Activated CD4-positive, alpha-beta T cell treated with anti-CD3 and anti-CD28 coated beads, Interleukin-2, Interleukin-6, amounts not matched to agents 100 ng/mL and 50 ng/mL, durations not matched to agents 16 hours and 8 hours (primary cell): ENCODE measurements around the gene URM1.

ENCODE experiments used
- DNase-seq: peaks from one replicate; pipeline ENCODE4 v3.0.0-alpha.2; 2020

Gene URM1

DNA sequence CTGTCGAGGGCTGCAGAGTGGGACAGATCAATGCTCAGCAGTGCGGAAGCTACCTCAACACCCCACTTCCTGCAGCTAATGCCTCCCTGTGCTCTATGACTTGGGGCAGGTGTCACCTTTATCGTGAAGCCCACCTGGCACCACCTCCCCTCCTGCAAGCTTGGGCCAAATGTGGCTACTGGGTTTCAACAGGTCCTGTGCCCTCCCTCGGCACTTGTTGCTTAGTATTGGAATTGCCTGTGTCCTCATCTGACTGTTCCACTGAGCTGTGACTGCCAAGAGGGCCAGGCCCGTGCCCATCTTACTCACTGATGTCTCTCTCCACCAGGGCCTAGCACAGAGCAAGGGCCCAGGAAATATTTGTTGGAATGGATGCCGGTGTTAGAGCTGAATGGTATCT lies 21.4 kb upstream of the URM1 start:
- DNase-seq, result no peak

DNA sequence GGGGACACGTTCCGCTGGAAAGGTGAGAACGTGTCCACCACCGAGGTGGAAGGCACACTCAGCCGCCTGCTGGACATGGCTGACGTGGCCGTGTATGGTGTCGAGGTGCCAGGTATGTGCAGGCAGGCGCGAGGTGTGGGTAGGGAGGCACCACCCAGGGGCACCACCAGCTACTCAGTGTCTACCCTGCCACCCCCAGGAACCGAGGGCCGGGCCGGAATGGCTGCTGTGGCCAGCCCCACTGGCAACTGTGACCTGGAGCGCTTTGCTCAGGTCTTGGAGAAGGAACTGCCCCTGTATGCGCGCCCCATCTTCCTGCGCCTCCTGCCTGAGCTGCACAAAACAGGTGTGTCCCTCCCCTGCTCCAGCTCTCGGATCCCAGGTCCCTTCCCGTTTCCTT lies 15.7 kb upstream of the URM1 start:
- DNase-seq, result no peak

- DNase-seq, result no peak
Measured at GRCh38 chr9:128358090-128358489, 13.1 kb upstream of the URM1 start.

GRCh38 chr9:128358861-128359260 lies 12.3 kb upstream of the URM1 start:
- DNase-seq, result no peak

DNA sequence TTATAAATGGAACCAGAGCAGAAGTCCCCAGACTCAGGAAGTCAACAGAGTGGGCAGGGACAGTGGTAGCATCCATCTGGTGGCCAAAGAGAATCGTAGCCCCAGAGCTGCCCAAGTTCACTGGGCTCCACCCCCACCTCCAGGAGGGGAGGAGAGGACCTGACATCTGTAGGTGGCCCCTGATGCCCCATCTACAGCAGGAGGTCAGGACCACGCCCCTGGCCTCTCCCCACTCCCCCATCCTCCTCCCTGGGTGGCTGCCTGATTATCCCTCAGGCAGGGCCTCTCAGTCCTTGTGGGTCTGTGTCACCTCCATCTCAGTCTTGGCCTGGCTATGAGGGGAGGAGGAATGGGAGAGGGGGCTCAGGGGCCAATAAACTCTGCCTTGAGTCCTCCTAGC lies 10.3 kb upstream of the URM1 start:
- no peak for DNase-seq

DNA sequence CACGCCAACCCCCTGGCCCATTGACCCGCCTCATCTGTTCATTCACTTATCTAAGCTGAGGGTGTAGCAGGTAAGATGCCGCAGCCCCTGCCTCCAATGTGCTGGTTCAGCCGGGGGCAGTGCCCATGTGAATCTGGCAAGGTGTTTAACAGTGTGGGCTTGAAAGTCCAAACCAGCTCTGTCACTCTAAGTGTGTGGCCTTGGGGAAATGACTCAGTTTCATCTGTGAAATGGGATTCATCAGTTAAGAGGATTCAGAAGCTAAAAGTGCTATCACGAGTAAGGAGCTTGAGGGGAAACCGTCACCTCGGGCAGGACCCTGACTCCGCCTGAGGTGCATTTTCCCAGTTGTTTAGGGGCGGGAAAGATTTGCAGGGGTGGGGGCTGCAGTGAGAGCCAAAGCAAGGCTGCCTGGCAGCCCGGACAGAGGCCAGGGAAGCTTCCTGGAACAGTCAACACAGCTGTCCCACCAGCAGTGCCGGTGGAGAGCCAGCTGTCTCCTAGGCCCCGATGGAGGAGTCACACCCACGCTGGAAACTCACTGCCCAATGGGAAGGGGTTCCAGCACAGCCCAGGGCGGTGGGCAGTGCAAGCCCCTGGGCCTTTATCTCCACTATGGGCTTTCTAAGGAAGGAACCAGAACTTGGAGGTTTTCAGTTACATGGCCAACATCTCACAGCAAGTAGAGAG lies 9.7 kb upstream of the URM1 start:
- no peak for DNase-seq

- DNase-seq, result peak; percentile 77
Measured at GRCh38 chr9:128361986-128362646, 9.1 kb upstream of the URM1 start.

DNA sequence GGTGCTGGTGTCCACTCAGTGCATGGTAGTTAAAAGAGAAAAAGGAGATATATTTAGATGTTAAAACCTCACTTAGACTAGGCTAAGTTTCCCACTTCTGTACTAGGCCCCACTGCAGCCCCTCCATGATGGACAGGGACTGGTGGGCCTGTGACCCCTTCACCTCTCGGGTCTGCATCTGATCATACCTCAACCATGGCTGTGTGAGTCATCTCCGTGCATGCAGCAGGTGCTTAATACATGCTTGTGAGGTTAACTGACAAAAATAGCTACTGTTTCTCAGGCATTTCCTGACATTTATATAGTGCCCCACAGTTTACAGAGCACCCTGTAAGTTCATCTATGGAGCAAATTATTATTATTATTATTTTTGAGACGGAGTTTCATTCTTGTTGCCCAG lies 8.4 kb upstream of the URM1 start:
- DNase-seq, result no peak

- DNase-seq, result no peak
Measured at GRCh38 chr9:128365525-128365924, 5.6 kb upstream of the URM1 start.

GRCh38 chr9:128369024-128369706 lies 2.0 kb upstream of the URM1 start:
- no peak for DNase-seq

DNA sequence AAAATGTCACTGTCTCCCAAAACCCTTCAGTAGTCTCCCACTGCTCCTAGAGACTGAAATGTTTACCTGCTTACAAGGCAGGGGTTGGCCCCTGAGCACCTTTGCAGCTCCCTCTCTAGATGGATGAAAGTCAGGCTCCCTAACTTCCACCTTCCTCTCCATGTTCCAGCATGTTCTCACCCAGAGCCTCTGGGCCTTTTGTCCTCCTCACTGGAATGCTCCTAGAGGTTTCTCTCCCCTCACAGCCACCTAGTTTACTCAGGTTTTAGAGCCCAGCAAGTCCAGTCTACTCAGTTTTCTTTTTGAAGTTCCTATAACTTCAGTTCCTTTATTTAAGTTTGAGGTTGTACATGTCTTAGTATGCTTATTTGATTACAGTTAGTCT lies 815 bp upstream of the URM1 start:
- no peak for DNase-seq

DNA sequence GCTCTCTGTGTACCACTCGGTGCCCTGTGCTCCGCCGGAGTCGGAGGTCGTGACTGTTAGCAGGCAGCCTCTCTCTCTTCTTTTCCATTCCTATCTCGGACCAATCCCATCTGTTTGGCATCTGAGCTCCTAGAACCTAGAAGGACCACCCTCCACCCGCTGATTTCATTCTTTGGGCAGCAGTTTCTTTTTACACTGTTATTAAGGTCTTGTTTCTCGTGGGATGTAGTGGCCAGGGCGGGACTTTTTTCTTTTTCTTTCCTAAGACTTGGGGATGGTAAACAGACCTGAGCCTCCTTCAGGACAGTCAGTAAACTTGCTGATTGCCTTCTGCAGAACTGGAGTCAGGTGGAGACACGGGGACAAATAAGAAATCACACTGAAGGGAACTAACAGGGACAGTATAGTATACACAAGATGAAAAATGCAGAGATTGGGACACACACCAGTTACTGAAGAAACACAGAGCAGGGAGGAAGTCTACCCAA lies 500 bp downstream of the URM1 start:
- no peak for DNase-seq

- no peak for DNase-seq
Measured at GRCh38 chr9:128372188-128372641, 1.0 kb downstream of the URM1 start.

DNA sequence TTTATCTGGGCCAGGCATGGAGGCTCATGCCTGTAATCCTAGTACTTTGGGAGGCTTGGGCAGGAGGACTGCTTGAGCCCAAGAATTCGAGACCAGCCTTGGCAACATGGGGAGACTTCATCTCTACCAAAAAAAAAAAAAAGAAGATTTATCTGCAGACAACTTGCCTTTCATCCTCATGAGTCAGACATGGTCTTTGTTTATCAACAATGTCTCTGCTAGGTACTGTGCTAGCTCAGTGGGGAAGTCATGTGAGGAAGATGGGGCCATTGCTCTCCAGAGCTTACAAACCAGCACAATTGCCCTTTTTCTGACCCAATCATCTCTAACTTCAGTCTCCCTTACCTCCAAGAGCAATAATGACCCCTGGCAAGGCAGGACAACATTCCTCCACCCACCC lies 1.6 kb downstream of the URM1 start:
- DNase-seq, result no peak

DNA sequence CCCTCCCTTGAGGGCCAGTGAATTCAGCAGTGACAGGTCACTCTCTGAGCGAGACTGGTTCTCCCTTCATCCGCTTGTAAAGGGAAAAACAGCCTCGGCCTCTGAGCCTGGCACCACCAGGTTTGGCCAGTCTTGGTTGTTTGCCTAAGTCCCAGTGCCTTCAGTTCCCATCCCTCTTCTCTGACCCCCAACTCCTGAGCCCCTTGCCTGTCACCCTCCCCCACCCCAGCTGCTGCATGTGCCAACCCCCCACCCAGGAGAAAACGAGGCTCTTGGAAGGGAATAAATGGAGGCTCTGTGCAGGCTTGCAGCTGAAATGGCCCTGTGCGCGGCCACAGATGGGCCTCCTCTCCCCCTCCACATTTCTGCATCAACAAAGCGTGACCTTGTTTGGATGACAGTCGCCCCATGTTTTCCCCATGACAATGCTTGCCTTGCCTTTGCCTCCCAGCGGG lies 3.1 kb downstream of the URM1 start:
- DNase-seq, result no peak

DNA sequence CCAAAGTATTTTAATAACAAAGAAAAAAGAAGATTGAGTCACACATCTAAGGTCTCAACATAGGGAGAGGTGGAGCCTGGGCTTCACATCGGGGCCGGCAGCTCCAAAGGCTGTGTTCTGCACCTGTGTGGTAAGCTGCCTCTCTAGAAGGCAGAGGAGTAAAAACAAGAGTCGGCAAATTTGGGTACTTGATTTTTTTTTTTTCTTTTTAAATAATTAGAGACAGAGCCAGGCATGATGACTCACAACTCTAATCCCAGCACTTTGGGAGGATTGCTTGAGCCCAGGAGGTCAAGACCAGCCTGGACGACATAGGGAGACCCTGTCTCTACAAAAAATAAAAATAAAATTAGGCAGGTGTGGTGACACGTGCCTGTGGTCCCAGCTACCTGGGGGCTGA lies 4.7 kb downstream of the URM1 start:
- no peak for DNase-seq

DNA sequence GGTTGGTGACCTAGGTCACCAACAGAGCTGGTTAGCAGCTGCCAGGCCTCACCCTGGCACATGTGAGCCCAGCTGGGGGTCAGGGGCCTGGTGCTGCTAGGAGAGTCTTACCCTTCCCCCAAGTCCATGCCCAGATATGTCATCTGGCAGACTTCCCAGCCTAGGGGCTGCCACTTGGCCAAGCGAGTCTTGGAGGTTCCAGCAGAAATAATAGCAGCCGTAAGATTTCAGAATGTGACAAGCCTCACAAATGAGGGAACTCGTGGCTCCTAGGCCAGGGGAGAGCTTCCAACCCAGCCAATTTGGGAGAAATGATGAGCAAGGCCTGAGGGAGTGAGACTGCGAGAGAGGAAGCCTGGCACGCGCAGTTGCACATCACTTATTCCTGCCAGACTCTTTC lies 11.1 kb downstream of the URM1 start:
- DNase-seq, result no peak

DNA sequence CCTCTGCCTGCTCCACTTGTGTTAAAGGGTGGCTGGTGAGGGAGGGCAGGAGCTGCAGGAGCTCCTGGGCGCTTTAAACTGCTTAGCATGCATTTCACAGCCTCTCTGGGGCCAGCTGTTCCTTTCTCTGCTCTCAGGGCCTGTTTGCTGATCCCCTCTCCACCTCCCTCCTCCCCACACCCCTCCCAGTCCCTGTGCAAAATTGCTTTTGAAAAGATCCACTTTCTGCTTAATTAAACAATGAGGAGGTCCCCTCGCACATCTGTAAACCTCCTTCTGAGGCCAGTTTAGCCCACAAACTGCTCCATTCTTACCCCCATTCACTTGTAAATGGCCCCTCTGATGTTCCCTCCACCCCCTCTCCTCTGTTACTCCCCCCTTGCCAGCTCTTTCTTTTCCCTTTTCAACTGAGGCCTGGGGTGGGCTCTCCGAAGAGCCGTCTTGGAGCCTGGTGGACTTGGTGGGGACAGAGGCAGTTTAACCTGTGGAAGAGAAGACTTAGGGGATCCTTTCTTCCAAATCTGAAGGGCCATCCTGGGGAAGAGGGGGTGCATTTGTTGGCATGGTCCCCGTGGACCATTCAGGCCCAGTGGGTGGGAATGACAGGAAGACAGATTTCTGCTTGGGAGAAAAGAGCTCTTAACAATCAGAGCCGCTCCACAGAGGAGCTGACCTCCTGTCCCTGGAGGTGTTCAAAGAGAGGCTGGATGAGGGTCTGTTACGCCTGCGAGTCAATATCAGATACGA lies 12.0 kb downstream of the URM1 start:
- DNase-seq, result no peak

DNA sequence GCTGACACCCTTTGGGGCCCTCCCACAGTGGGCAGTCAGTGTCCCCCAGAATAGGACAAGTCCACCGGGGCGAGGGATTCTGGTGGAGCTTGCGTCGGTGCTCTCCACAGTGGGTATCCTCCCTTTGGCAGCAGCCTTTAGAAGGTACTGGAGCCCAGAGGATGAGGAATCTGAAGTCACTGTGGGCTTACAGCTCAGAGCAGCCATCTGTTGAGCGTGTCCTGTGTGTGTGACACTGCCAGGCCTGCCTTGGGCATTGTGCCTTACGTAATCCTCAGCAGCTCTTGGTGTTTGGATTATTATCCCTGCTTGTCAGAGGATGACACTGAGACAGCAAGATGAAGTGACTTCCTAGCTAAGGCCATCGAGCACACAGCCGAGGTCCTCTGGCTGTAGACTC lies 12.6 kb downstream of the URM1 start:
- DNase-seq, result no peak

- DNase-seq, result no peak
Measured at GRCh38 chr9:128384801-128385495, 13.8 kb downstream of the URM1 start.

DNA sequence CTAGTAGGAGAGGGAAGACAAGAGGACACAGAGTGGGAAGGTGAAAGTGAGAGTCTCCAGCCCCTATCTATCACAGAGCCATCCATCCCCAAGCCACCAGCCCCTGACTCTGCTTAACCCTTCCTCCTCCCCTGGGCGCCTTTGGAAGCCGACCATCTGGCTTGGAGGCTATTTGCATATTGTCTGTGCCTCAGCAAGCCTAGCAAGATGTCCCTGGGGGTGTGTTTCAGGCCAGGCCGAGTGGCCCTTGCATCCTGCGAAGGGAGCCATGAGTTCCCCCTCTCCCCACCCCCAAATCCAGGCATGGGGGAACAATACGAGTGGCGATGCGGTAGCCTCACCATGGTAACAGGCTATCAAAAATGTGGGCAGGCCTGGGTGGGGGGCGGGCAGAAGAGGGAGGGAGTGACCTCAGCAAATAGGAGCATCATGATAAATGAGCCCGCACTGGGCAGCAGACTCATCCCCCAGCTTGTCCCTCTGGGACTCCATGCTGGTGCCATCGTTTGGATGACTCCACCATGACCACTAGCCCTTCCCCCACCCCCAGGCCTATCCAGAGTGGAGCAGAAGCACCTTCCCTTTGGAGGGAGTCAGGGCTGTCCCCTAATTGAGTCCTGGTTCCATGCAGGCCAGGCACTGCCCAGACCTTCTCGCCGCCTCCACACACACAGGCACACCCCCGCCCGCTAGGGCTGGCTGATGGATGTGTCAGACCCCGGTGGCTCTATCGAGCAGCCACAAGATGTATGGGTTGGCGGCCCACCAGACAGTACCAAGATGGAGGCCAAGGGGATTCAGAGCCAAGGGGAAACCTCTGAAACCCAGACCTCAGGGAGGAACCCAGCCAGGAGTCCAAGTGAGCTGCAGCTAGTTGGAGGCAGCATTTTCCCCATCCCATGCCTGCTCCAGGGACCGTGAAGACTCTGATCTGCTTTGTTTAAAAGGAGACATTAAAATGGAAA lies 14.6 kb downstream of the URM1 start:
- no peak for DNase-seq
